Measurements from ENCODE around the gene CYP2W1. TPM values are rescaled to one million over a fixed set of nuclear protein-coding genes. Genes with fewer than 3 reads are reported as not detected.

The CYP2W1 gene
- total RNA-seq, 1 donor from 2014 or later, result not detected

DNA sequence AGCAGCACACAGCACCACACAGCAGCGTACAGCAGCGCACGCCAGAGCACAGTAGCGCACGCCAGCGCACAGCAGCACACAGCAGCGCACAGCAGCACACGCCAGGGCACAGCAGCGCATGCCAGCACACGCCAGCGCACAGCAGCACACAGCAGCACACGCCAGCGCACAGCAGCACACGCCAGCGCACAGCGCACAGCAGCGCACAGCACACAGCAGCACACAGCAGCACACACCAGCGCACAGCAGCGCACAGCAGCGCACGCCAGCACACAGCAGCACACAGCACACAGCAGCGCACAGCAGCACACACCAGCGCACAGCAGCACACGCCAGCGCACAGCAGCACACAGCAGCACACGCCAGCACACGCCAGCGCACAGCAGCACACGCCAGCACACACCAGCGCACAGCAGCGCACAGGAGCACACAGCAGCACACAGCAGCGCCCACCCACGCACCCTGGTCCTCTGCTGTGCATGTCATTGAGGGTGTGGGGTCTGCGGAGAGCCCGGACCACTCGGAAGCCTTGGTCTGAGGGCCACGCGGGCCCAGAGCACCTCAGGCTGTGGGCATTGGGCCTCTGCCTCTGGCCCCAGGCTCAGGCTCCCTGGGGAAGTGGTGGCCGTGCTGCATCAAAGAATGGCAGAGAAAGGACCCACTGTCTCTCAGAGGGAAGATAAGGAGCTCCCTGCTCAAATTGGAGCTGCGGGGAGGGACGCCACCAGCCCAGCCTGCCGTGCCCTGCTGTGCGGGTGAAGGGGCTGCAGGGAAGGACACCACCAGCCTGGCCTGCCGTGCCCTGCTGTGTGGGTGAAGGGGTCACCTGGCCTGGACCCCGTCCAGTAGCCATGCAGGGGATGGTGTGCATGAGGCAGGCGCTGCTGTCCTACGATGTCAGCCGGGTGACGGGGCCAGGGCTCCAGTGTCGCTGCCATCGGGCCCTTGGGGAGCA lies 33.9 kb downstream of the CYP2W1 start:
- intact Hi-C loops (cut with DNase I), result no loop called here
- H3K9me3 ChIP-seq, result no peaks in the 10 kb centered on the region
- DNase-seq (ENCODE audit: low spot score in 2 of 2), result no peak
- H3K27ac ChIP-seq, result no peak overlapping the region
- H3K4me3 ChIP-seq, result no peak overlapping the region
- no peaks in the 10 kb centered on the region for H3K27me3 ChIP-seq
- H3K36me3 ChIP-seq, result peaks cover 12 to 16% of the 10 kb centered on the region in 2 donors
- TF ChIP-seq, protein P1, sequence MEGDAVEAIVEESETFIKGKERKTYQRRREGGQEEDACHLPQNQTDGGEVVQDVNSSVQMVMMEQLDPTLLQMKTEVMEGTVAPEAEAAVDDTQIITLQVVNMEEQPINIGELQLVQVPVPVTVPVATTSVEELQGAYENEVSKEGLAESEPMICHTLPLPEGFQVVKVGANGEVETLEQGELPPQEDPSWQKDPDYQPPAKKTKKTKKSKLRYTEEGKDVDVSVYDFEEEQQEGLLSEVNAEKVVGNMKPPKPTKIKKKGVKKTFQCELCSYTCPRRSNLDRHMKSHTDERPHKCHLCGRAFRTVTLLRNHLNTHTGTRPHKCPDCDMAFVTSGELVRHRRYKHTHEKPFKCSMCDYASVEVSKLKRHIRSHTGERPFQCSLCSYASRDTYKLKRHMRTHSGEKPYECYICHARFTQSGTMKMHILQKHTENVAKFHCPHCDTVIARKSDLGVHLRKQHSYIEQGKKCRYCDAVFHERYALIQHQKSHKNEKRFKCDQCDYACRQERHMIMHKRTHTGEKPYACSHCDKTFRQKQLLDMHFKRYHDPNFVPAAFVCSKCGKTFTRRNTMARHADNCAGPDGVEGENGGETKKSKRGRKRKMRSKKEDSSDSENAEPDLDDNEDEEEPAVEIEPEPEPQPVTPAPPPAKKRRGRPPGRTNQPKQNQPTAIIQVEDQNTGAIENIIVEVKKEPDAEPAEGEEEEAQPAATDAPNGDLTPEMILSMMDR (IDR thresholded peaks at IDR 0.05), result no peak
- no peaks in the 10 kb centered on the region for H3K4me1 ChIP-seq

DNA sequence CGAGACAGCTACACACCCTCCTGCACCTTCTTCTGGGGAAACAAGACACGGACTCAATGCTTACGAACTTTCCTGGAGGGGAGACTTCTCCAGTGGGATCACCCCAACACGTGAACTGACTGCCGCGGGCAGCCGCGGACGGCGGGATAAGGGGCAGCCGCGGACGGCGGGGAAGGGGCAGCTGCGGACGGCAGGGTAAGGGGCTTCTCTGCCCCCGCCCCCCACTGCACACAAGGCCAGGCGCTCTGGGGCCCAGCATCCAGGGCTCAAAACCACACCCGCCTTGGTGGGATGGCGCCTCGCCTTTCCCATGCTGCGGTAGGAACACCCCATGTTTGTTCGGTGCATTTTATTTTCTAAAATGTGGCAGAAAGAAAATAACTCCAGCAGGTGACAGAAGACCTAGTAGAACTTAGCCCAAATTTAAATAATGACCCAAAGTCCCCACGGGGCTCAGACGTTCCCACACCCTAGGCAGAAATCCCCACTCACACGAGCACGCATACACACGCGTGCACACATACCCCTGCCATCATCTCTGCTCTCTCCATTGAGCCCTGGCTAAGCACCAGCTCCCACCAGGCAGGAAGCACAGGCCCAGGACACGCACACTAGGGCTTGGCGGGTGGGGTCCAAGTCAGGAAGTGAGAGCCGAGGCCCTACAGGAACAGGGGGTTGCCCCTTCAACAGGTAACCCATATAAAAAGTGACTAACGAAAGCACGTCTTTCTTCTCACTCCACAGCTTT lies 34.8 kb downstream of the CYP2W1 start:
- no peaks in the 10 kb centered on the region for H3K9me3 ChIP-seq
- peaks cover 12 to 22% of the 10 kb centered on the region in 2 donors for H3K36me3 ChIP-seq
- intact Hi-C loops (cut with DNase I), result no loop called here
- H3K4me1 ChIP-seq, result no peaks in the 10 kb centered on the region
- no peak overlapping the region for H3K4me3 ChIP-seq
- TF ChIP-seq, protein P1 (IDR thresholded peaks at IDR 0.05), result no peak
- H3K27ac ChIP-seq, result no peak overlapping the region
- no peaks in the 10 kb centered on the region for H3K27me3 ChIP-seq
- DNase-seq (ENCODE audit: low spot score in 2 of 2), result no peak

DNA sequence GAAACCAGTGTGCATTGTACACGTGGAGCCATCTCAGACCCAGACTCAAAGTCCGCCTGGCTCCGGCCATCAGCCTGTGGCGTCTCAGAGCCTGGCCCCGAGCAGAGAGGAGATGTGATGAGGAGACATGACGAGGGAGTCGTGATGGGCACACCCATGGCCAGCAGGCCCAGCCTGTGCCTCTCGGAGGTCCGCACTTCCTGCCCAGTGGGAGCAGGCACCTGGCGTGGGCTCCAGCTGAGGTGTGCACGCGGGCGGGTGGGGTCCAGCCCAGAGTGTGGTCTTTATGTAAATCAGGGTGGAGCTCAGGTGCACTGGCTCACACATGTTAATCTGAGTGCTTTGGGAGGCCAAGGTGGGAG lies 35.3 kb downstream of the CYP2W1 start:
- no peaks in the 10 kb centered on the region for H3K27me3 ChIP-seq
- H3K9me3 ChIP-seq, result no peaks in the 10 kb centered on the region
- intact Hi-C loops (cut with DNase I), result no loop called here
- DNase-seq (ENCODE audit: low spot score in 2 of 2), result no peak
- TF ChIP-seq, protein P1 (IDR thresholded peaks at IDR 0.05), result no peak
- no peak overlapping the region for H3K4me3 ChIP-seq
- H3K36me3 ChIP-seq, result peaks cover 12 to 27% of the 10 kb centered on the region in 2 donors
- no peaks in the 10 kb centered on the region for H3K4me1 ChIP-seq
- H3K27ac ChIP-seq, result no peak overlapping the region

DNA sequence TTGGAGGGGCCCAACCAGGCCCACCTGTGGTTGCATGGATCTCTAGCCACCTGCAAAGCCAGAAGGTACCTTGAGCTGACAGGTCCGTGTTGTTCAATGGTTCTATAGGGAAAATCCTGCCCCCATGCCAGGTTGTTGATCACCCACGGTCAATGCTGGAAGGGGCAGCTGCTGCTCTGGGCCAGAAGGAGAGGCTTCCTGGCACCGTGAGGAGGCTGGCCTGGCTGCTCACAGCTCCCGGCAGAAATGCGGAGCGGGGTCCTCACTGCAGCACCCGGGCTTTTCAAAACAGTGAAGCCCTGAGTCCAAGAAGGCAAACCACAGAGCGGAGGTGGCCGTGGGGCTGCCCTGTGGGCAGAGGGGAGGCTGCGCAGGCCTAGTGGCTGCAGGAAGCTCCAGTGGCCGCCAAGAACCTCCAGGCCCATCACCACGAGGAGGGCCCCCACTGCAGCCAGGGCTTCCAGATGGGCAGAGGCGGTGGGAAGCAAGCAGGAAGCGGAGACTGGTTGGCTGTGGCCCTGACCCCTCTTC lies 36.3 kb downstream of the CYP2W1 start:
- Histone ChIP-seq H3K4me3 (no peak overlapping the region), H3K4me1 (no peaks in the 10 kb centered on the region), H3K27ac (no peak overlapping the region), H3K27me3 (no peaks in the 10 kb centered on the region), H3K9me3 (no peaks in the 10 kb centered on the region), H3K36me3 (peaks cover 12 to 30% of the 10 kb centered on the region in 2 donors)
- no peak for DNase-seq (ENCODE audit: low spot score in 2 of 2)
- TF ChIP-seq, protein P1 (IDR thresholded peaks at IDR 0.05), result no peak
- intact Hi-C loops (cut with DNase I), result no loop called here

DNA sequence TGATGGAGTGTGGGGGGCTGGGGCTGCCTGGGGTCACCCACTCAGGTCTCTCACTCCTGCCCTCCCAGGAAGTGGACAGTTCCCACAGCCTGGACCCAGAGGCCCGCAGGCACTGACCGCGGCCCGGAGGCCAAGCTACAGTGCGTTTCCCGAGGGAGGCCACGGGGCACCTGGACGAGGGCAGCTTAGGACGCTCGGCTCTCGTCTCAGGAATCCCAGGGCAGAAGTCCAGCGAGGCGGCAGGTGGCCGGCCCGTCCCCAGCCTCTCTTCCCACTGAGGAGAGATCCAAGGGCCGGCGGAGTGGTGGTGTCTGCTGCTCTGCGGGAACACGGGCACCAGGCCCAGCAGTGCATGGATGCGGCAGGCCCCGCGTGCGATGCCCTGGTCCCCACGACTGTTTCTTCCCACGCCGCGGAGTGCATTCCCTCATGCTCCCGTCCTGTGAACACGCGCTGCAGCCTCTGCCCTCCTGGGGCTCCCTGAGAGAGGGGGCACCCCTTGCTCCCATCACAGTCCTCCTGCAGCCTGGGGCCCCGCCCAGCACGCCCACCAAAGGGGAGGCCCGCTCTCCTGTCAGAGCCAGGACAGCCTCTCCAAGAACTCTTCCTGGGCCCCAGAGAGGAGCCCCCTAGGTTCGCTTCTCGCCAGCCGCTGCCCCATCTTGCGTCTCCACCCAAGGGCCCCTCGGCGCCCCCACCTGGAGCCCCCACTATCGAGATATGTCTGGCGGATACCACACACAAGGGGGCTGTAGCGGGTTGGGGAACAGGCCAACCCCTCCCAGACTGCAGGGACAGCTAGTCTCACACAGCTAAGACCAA lies 37.0 kb downstream of the CYP2W1 start:
- Histone ChIP-seq H3K4me3 (no peak overlapping the region), H3K27me3 (no peaks in the 10 kb centered on the region), H3K4me1 (no peaks in the 10 kb centered on the region), H3K9me3 (no peaks in the 10 kb centered on the region), H3K27ac (no peak overlapping the region), H3K36me3 (peaks cover 12 to 33% of the 10 kb centered on the region in 2 donors)
- TF ChIP-seq, protein P1 (IDR thresholded peaks at IDR 0.05), result no peak
- intact Hi-C loops (cut with DNase I), result no loop called here
- DNase-seq (ENCODE audit: low spot score in 2 of 2), result no peak

Measured in ascending aorta (tissue), 2 donors.